HG03571 (cell line): Measurements from ENCODE around the gene SHKBP1.
A peak's percentile ranks its signal among the peaks of the same experiment; 100 is the strongest.
"Not testable (repeated sequence)": the region's sequence is repeated elsewhere in the genome, so short reads cannot be mapped to it uniquely, and the experiment has no call there.

ENCODE experiments used
- ATAC-seq: cut with Tn5 transposase; IDR thresholded peaks from one replicate; pipeline ENCODE4 v1.9.1; 2021; ENCODE audit not compliant: unreplicated experiment

The SHKBP1 gene, protein sequence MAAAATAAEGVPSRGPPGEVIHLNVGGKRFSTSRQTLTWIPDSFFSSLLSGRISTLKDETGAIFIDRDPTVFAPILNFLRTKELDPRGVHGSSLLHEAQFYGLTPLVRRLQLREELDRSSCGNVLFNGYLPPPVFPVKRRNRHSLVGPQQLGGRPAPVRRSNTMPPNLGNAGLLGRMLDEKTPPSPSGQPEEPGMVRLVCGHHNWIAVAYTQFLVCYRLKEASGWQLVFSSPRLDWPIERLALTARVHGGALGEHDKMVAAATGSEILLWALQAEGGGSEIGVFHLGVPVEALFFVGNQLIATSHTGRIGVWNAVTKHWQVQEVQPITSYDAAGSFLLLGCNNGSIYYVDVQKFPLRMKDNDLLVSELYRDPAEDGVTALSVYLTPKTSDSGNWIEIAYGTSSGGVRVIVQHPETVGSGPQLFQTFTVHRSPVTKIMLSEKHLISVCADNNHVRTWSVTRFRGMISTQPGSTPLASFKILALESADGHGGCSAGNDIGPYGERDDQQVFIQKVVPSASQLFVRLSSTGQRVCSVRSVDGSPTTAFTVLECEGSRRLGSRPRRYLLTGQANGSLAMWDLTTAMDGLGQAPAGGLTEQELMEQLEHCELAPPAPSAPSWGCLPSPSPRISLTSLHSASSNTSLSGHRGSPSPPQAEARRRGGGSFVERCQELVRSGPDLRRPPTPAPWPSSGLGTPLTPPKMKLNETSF

DNA sequence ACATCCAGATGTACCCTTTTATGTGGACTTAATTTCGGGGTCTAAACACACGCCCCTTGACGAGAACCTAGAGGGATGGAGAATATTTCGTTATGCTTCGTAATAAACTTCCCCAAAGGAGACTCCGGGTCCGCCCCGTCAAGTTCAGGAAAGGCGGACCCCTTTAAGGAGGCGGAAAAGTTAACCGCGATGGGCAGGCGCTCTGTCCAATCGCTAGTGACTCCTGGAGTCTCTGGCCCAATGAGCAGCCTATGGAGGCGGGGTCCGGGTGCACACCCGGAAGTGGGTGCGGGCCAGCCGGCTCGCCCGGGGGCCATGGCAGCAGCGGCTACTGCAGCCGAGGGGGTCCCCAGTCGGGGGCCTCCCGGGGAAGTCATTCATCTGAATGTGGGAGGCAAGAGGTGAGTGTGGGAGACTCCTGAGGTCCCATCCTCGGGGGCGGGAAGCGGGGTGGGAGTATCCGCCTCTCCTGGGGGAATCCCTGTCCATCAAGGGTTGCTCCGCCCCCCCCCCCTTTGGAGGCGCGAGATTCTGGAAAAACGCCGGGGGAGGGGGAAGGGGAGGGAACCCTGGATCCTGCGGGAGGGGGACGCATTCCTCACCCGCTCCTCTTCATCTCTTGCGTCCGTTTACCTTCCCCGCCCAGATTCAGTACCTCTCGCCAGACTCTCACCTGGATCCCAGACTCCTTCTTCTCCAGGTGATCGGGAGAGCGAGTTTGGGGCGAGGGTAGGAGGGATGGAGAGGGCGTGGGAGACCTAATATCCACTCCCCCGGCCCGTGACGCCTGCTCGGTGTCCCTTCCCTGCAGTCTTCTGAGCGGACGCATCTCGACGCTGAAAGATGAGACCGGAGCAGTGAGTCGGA lies at the start of gene SHKBP1:
Gene SHKBP1, plus strand, starts transcription at position 289 of the 867 bp plus-strand sequence. Its CDS starts 27 bp downstream, at position 316.
- peak; percentile 89 for ATAC-seq

DNA sequence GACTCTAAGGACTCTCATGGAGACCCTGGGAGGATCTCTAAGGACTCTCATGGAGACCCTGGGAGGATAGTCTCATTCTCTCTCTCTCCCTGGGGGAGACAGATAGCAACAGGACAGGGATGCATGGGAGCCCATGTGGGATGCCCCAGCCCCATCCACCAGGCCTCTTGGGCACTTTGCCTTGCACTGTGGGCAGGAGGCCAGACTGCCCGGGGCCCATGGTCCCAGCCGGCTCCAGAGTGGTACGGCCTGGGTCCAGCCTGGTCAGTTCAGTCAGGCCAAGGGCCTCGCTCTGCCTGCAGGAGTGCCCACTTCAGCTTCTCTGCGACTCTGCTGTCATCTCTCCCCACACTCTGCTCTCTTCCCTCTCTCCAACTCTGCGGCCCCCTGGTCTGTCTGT lies 48.6 kb upstream of the SHKBP1 start:
- ATAC-seq, result no peak

- no peak for ATAC-seq
Measured at GRCh38 chr19:40528533-40529092, 48.1 kb upstream of the SHKBP1 start.

- ATAC-seq, result no peak
Measured at GRCh38 chr19:40529093-40529954, 47.3 kb upstream of the SHKBP1 start.

DNA sequence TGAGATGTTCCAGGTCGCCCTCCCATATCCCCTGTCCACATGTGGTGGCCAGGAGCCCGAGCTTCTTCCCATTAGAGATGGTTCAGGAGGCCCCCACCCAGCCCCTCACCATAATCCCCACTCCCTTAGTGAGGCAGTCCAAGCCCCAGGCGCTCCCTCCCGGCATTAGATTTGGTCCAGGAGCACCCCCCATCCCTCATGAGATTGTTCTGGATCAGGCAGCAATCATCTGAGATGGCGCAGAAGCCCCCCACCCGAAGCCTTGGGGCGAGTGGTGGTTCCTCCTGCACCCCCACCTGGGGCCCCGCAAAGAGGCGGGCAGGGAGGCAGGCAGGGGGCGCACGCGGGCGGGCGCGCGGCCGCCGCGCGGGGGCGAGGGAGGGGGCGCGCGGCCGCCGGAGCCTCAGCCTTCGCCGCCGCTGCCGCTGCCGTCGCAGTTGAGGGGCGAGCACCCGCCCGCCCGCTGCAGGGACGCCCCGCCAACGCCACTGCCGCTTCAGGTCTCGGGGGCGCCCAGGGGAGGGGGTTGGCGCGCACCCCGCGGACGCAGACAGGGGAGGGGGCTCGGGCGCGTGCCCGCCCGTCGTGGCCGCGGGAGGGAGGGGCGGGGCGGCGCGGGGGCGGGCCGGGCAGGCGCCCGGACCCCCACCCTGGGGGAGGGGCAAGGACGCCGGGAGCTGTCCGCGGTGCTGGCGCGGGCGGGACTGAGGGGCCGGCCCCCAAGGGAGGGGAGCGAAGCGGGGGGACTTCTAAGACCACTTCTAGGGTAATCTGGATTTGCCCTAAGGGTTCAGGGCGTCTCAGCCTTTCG lies 46.4 kb upstream of the SHKBP1 start:
- ATAC-seq, result no peak

- no peak for ATAC-seq
Measured at GRCh38 chr19:40533508-40533907, 43.2 kb upstream of the SHKBP1 start.

DNA sequence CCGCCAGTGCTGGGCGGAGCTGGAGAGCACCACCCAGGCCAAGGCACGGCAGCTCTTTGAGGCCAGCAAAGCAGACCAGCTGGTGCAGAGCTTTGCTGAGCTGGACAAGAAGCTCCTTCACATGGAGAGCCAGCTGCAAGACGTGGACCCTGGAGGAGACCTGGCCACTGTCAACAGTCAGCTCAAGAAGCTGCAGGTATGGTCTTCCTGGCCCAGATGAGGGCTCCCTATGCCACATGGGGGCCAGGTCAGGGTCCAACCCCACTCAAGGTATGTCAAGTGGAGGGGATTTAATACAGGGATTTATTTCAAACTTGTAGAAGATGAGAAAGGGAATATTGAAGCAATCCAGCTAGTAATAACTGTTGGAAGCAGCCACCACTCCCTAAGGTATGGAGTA lies 42.5 kb upstream of the SHKBP1 start:
- no peak for ATAC-seq

DNA sequence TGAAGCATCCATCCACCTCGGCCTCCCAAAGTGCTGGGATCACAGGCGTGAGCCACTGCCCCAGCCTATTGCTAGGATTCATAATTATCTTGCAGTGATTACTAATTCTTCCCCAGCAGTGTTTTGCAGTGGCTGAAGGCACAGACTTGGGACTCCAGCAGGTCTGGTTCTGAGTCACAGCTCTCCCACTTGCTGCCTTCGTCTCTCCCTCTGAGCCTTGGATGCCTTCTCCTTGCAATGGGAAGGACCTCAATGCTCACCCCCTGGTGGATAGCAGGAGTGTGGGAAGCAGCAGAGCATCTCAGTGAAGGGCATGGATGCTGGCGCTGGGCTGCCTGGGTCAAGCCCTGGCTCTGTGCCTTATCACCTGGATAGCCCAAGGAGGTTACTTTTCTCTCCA lies 37.6 kb upstream of the SHKBP1 start:
- ATAC-seq, result no peak

- no peak for ATAC-seq
Measured at GRCh38 chr19:40542202-40542859, 34.3 kb upstream of the SHKBP1 start.

DNA sequence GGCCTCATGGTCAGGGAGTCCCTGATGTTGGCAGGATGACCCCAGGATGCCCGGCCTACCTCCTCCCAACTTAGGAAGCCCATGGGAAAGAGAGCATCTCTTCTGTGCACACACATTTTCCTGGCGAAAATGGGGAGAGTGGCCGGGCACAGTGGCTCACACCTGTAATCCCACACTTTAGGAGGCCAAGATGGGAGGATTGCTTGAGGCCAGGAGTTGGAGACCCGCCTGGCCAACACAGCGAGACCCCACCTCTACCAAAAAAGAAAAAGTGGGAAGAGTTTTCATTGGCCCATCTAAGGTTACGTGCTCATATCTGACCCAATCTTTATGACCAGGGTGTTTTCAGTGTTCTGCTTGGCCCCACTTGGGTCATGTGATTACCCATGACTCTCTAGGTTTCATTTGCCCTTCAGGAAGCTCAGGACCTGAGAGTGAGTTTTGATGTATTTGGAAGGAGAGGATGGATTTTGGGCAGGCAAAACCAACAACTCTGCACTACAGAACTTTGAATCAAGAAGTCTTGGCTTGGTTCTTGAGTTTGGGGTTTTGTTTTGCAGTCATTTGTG lies 33.6 kb upstream of the SHKBP1 start:
- ATAC-seq, result no peak

GRCh38 chr19:40546153-40546841 lies 30.4 kb upstream of the SHKBP1 start:
- not testable (repeated sequence) for ATAC-seq

GRCh38 chr19:40547190-40547589 lies 29.5 kb upstream of the SHKBP1 start:
- ATAC-seq, result not testable (repeated sequence)

DNA sequence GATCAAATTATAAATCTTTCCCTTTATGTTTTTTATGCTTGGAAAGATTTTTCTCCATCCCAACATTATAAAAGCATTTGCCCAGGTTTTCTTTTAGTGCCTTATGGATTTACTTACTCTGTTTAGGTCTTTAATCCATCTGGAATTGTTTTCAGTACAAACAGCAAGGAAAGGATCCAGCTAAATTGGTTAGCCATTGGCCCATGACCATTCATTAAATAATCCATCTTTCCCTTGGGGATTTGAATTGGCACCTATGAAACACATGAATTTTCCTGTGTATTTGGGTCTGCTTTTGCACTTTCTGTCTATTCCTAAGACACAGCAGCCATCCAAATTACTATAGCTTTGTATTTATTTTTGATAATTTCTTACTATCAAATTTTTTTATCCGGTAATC lies 28.8 kb upstream of the SHKBP1 start:
- no peak for ATAC-seq

DNA sequence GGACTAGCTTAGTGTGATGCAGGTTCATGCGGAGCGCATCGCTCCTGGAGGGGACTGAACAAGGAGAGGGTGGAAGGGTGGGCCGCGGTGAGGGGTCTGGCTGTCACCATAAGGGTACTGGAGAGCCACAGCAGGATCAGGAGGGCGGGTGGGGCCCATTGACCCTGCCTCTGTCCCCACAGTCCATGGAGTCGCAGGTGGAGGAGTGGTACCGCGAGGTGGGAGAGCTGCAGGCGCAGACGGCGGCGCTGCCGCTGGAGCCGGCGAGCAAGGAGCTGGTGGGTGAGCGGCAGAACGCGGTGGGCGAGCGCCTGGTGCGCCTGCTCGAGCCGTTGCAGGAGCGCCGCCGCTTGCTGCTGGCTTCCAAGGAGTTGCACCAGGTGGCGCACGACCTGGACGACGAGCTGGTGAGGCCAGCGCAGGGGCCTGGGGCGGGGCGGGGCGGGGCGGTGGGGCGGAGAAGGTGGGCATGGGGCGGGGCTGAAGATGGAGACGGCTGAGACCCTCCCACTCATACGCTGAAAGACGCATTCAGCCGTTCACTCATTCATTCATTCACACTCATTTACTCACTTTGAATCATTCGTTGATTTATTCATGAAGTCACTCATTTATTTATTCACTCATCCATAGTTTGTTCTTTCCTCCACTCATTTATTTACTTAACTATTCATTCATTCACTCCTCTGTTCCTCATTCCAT lies 27.5 kb upstream of the SHKBP1 start:
- ATAC-seq, result no peak

GRCh38 chr19:40550951-40551350 lies 25.7 kb upstream of the SHKBP1 start:
- no peak for ATAC-seq

GRCh38 chr19:40552848-40553247 lies 23.8 kb upstream of the SHKBP1 start:
- ATAC-seq, result no peak
